Type B pancreatic cell (in vitro differentiated cells): ENCODE results near the gene PRDM16. TPM values are rescaled to one million over a fixed set of nuclear protein-coding genes. Genes with fewer than 3 reads are reported as not detected.
A peak's percentile ranks its signal among the peaks of the same experiment; 100 is the strongest.

Experiments used
- DNase-seq: peaks from one replicate; pipeline ENCODE4 v3.0.0; 2021; ENCODE audit warnings: mixed read lengths; ENCODE audit not compliant: unreplicated experiment; ENCODE audit errors: extremely low spot score
- H3K27ac Mint-ChIP-seq: 2 replicates; pipeline ENCODE4 v1.8.0; 2021; ENCODE audit warnings: mild to moderate bottlenecking, mixed read lengths
- H3K27me3 Mint-ChIP-seq: 2 replicates; pipeline ENCODE4 v1.8.0; 2021; ENCODE audit warnings: mixed read lengths
- H3K36me3 Mint-ChIP-seq: 2 replicates; pipeline ENCODE4 v1.8.0; 2021; ENCODE audit warnings: mixed read lengths
- H3K4me1 Mint-ChIP-seq: one replicate; pipeline ENCODE4 v1.8.0; 2021; ENCODE audit warnings: mixed read lengths; ENCODE audit not compliant: unreplicated experiment
- H3K4me3 Mint-ChIP-seq: 2 replicates; pipeline ENCODE4 v1.8.0; 2021; ENCODE audit warnings: mild to moderate bottlenecking, mixed read lengths
- H3K9me3 Mint-ChIP-seq: 2 replicates; pipeline ENCODE4 v1.8.0; 2021; ENCODE audit warnings: mixed read lengths
- CTCF ChIP-seq: fragments of 200-600 bp; sonication (generic); conservative IDR thresholded peaks from 2 replicates; pipeline ENCODE4 v1.5.0; 2021; ENCODE audit warnings: antibody characterized with exemption, mild to moderate bottlenecking
- total RNA-seq: library from RNA; stranded (reverse); gene quantifications from 2 replicates; pipeline ENCODE4 v1.2.1, GENCODE V29; 2021; ENCODE audit warnings: low replicate concordance

Gene PRDM16
- total RNA-seq, 1 donor from 2014 or later = 23.6 TPM

GRCh38 chr1:3418600-3418999, 349.6 kb downstream of the PRDM16 start:
- Mint-ChIP-seq H3K27me3 (peaks cover 16% of the 10 kb centered on the region), H3K36me3 (no peaks in the 10 kb centered on the region), H3K4me3 (no peak overlapping the region), H3K27ac (no peak overlapping the region), H3K9me3 (no peaks in the 10 kb centered on the region), H3K4me1 (peaks cover 28% of the 10 kb centered on the region)
- DNase-seq = no peak
- no peak for TF ChIP-seq CTCF

- peaks cover 36% of the 10 kb centered on the region for H3K4me1 Mint-ChIP-seq
- no peaks in the 10 kb centered on the region for H3K9me3 Mint-ChIP-seq
- no peak for TF ChIP-seq CTCF
- H3K27ac Mint-ChIP-seq = peak overlapping the region; percentile 77
- no peak for DNase-seq
- H3K27me3 Mint-ChIP-seq = peaks cover 16% of the 10 kb centered on the region
- H3K36me3 Mint-ChIP-seq = no peaks in the 10 kb centered on the region
- peak overlapping the region; percentile 78 for H3K4me3 Mint-ChIP-seq
Observed at GRCh38 chr1:3419415-3420204, 350.6 kb downstream of the PRDM16 start.

GRCh38 chr1:3420218-3420951, 351.4 kb downstream of the PRDM16 start:
- H3K4me3 Mint-ChIP-seq = peak overlapping the region; percentile 78

GRCh38 chr1:3422638-3423037, 353.6 kb downstream of the PRDM16 start:
- Mint-ChIP-seq H3K9me3 (no peaks in the 10 kb centered on the region), H3K4me1 (peaks cover 36% of the 10 kb centered on the region), H3K27me3 (peaks cover 16% of the 10 kb centered on the region), H3K27ac (no peak overlapping the region), H3K36me3 (no peaks in the 10 kb centered on the region), H3K4me3 (no peak overlapping the region)
- no peak for DNase-seq
- no peak for TF ChIP-seq CTCF

More at GRCh38 chr1:3420218-3420951, 351.4 kb downstream of the PRDM16 start:
- no peaks in the 10 kb centered on the region for H3K36me3 Mint-ChIP-seq
- peak overlapping the region; percentile 77 for H3K27ac Mint-ChIP-seq
- H3K9me3 Mint-ChIP-seq = no peaks in the 10 kb centered on the region
- TF ChIP-seq CTCF = no peak
- no peak for DNase-seq
- peaks cover 16% of the 10 kb centered on the region for H3K27me3 Mint-ChIP-seq
- H3K4me1 Mint-ChIP-seq = peaks cover 36% of the 10 kb centered on the region

- Mint-ChIP-seq H3K4me1 (peaks cover 36% of the 10 kb centered on the region), H3K27ac (no peak overlapping the region)
Observed at GRCh38 chr1:3423245-3423829, 354.3 kb downstream of the PRDM16 start.

More at GRCh38 chr1:3423245-3423829, 354.3 kb downstream of the PRDM16 start:
- no peaks in the 10 kb centered on the region for H3K9me3 Mint-ChIP-seq
- no peak overlapping the region for H3K4me3 Mint-ChIP-seq
- TF ChIP-seq CTCF = no peak
- no peak for DNase-seq
- H3K36me3 Mint-ChIP-seq = no peaks in the 10 kb centered on the region
- H3K27me3 Mint-ChIP-seq = peaks cover 16% of the 10 kb centered on the region
